GM21528 (cell line): Measurements from ENCODE around the gene ADRB1.

Experiments used
- ATAC-seq: cut with Tn5 transposase; IDR thresholded peaks from one replicate; pipeline ENCODE4 v1.9.1; 2021; ENCODE audit warnings: mild to moderate bottlenecking, moderate library complexity; ENCODE audit not compliant: unreplicated experiment, low FRiP score

Gene ADRB1

GRCh38 chr10:114081911-114082583, 38.4 kb downstream of the ADRB1 start:
- ATAC-seq: no peak

GRCh38 chr10:114083040-114083439, 39.4 kb downstream of the ADRB1 start:
- no peak for ATAC-seq

GRCh38 chr10:114084215-114084614, 40.5 kb downstream of the ADRB1 start:
- ATAC-seq: no peak

GRCh38 chr10:114087255-114087654, 43.6 kb downstream of the ADRB1 start:
- no peak for ATAC-seq

- ATAC-seq: no peak
These were observed 44.0 kb downstream of the ADRB1 start for GRCh38 chr10:114087655-114088054.

GRCh38 chr10:114094795-114095194, 51.1 kb downstream of the ADRB1 start:
- ATAC-seq: no peak

- ATAC-seq: peak; percentile 50
These were observed 52.1 kb downstream of the ADRB1 start for GRCh38 chr10:114095559-114096337.
